Fibroblast of lung (primary cell): ENCODE results near the gene AASS. TPM values are rescaled to one million over a fixed set of nuclear protein-coding genes. Genes with fewer than 3 reads are reported as not detected.

Experiments used
- DNase-seq, 2 donors: peaks; one replicate each; pipeline versions ENCODE4 v3.0.0 to v3.0.0-alpha.2; 2010; ENCODE audit warnings: low read depth in 2 of 2
- H2AFZ ChIP-seq: 2 replicates; pipeline ENCODE4 v1.5.1; 2012; ENCODE audit warnings: low read length, control low read depth, inconsistent platforms
- H3K27ac ChIP-seq: 2 replicates; pipeline ENCODE4 v1.5.1; 2011; ENCODE audit warnings: low read length, control low read depth; ENCODE audit not compliant: insufficient read depth
- H3K27me3 ChIP-seq: 2 replicates; pipeline ENCODE4 v1.5.1; 2011; ENCODE audit warnings: mild to moderate bottlenecking, low read length; ENCODE audit not compliant: control insufficient read depth, insufficient read depth
- H3K36me3 ChIP-seq: 2 replicates; pipeline ENCODE4 v1.5.1; 2011; ENCODE audit warnings: low read length; ENCODE audit not compliant: control insufficient read depth, insufficient read depth
- H3K4me1 ChIP-seq: 2 replicates; pipeline ENCODE4 v1.5.1; 2011; ENCODE audit warnings: low read length; ENCODE audit not compliant: control insufficient read depth, insufficient read depth; ENCODE audit errors: extremely low read depth
- H3K4me2 ChIP-seq: 2 replicates; pipeline ENCODE4 v1.5.1; 2011; ENCODE audit warnings: low read length, control low read depth; ENCODE audit not compliant: insufficient read depth; ENCODE audit errors: extremely low read depth
- H3K4me3 ChIP-seq, 4 experiments: fragments of 200-600 bp in 1 of 4; sonication (generic) in 1 of 4; replicated peaks in 1 of 4; 2 replicates each; pipeline ENCODE4 v1.5.1; 2011 to 2016; ENCODE audit warnings: low read length in 4 of 4, low read depth in 3 of 4, mild to moderate bottlenecking in 3 of 4, control low read depth in 2 of 4, inconsistent platforms in 1 of 4, mixed read lengths in 1 of 4; ENCODE audit not compliant: insufficient read depth in 1 of 4; ENCODE audit errors: control extremely low read depth in 1 of 4
- H3K79me2 ChIP-seq: 2 replicates; pipeline ENCODE4 v1.5.1; 2012; ENCODE audit warnings: mild to moderate bottlenecking, low read length, inconsistent platforms; ENCODE audit not compliant: control insufficient read depth, insufficient read depth
- H3K9ac ChIP-seq: 2 replicates; pipeline ENCODE4 v1.5.1; 2011; ENCODE audit warnings: mild to moderate bottlenecking, low read length, control low read depth; ENCODE audit not compliant: insufficient read depth
- H3K9me3 ChIP-seq: 2 replicates; pipeline ENCODE4 v1.5.1; 2012; ENCODE audit warnings: low read depth, low read length; ENCODE audit not compliant: control insufficient read depth, insufficient read depth
- H4K20me1 ChIP-seq: 2 replicates; pipeline ENCODE4 v1.5.1; 2011; ENCODE audit warnings: low read length; ENCODE audit not compliant: control insufficient read depth, insufficient read depth; ENCODE audit errors: extremely low read depth
- EZH2 ChIP-seq: IDR thresholded peaks from 2 replicates; pipeline ENCODE4 v1.5.1; 2012; ENCODE audit warnings: low read length, control low read depth, mild to moderate bottlenecking; ENCODE audit errors: missing control alignments
- polyA plus RNA-seq, 2 donors: library from polyadenylated mRNA; depleted of rRNA in 1 of 2; stranded (reverse) in 1 of 2; unstranded in 1 of 2; fragments of >200 nt; gene quantifications; 2 replicates each; pipeline ENCODE4 v1.2.1, GENCODE V29; 2011 to 2012; ENCODE audit warnings: missing spikeins in 1 of 2
- total RNA-seq: library from RNA; depleted of rRNA; stranded (reverse); fragments of >200 nt; gene quantifications from 2 replicates; pipeline ENCODE4 v1.2.1, GENCODE V29; 2014
- TF ChIP-seq, protein P1 (sequence below), 2 donors: IDR thresholded peaks in 1 of 2; conservative IDR thresholded peaks in 1 of 2; 1 replicate in 1 of 2; 2 replicates in 1 of 2; pipeline ENCODE4 v1.5.1; 2011 to 2012; ENCODE audit warnings: low read length in 2 of 2, control low read depth in 1 of 2, inconsistent platforms in 1 of 2, low read depth in 1 of 2, mild to moderate bottlenecking in 1 of 2

The AASS gene
- total and polyA plus RNA-seq, 2 donors (not counting 1 experiment from before 2014, with no cell fraction given): 8.6 to 49.2 TPM

DNA sequence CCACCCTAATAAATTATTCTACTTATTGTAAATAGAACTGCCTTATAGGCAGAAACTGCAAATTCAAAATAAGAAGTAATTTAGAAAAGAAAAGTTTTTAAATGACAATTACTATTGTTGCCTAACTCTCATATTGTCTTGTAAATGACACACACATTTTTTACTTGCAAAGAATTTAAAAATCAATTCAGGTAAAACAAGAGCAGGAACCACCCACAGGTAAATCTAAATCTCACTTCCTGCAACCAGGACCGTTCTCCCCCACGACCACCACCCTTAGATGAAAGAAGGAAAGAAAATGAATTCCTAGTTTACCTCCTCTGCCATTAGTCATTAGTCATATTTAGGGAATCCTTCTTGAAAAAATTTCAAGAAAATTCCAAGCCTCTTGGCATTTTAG is 4.8 kb upstream of the AASS start:
- H2AFZ ChIP-seq: no peak overlapping the region
- no peaks in the 10 kb centered on the region for H4K20me1 ChIP-seq
- no peaks in the 10 kb centered on the region for H3K36me3 ChIP-seq
- no peaks in the 10 kb centered on the region for H3K9me3 ChIP-seq
- no peaks in the 10 kb centered on the region for H3K4me1 ChIP-seq
- DNase-seq: no peak
- no peak overlapping the region for H3K27ac ChIP-seq
- no peaks in the 10 kb centered on the region for H3K79me2 ChIP-seq
- TF ChIP-seq EZH2: no peak
- TF ChIP-seq, protein P1, sequence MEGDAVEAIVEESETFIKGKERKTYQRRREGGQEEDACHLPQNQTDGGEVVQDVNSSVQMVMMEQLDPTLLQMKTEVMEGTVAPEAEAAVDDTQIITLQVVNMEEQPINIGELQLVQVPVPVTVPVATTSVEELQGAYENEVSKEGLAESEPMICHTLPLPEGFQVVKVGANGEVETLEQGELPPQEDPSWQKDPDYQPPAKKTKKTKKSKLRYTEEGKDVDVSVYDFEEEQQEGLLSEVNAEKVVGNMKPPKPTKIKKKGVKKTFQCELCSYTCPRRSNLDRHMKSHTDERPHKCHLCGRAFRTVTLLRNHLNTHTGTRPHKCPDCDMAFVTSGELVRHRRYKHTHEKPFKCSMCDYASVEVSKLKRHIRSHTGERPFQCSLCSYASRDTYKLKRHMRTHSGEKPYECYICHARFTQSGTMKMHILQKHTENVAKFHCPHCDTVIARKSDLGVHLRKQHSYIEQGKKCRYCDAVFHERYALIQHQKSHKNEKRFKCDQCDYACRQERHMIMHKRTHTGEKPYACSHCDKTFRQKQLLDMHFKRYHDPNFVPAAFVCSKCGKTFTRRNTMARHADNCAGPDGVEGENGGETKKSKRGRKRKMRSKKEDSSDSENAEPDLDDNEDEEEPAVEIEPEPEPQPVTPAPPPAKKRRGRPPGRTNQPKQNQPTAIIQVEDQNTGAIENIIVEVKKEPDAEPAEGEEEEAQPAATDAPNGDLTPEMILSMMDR (conservative IDR thresholded peaks at IDR 0.05 in 1 of 2, IDR thresholded peaks at IDR 0.05 in 1 of 2; ENCODE audit: low read depth in 1 of 2, low read length in 2 of 2): no peak
- no peak overlapping the region for H3K9ac ChIP-seq
- no peak overlapping the region for H3K4me3 ChIP-seq
- no peaks in the 10 kb centered on the region for H3K27me3 ChIP-seq
- no peak overlapping the region for H3K4me2 ChIP-seq

DNA sequence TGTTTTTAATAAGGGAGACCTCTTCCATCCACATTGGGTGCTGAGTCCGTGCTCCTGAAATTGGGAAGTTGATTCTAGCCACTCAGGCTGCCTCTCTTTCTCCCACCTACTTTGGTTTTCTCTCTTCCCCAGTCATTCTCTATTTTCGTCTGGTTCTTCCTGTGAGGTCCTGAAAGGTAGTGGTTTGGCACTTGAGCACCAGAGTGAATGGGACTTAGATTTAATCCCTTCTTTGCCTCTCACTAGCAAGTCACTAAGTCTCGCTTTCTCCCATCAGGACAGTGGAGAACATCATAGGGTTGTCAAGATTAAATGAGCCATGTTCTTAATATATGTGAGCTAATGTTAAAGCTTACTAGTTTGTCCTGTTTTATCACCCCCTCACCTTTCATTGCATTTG is 4.0 kb upstream of the AASS start:
- Histone ChIP-seq H3K27me3 (no peaks in the 10 kb centered on the region), H3K79me2 (no peaks in the 10 kb centered on the region), H3K4me1 (no peaks in the 10 kb centered on the region), H4K20me1 (no peaks in the 10 kb centered on the region), H2AFZ (no peak overlapping the region), H3K4me3 (no peak overlapping the region), H3K9ac (no peak overlapping the region), H3K27ac (no peak overlapping the region), H3K9me3 (no peaks in the 10 kb centered on the region), H3K36me3 (no peaks in the 10 kb centered on the region), H3K4me2 (no peak overlapping the region)
- TF ChIP-seq EZH2: no peak
- TF ChIP-seq, protein P1 (conservative IDR thresholded peaks at IDR 0.05 in 1 of 2, IDR thresholded peaks at IDR 0.05 in 1 of 2; ENCODE audit: low read depth in 1 of 2, low read length in 2 of 2): no peak
- DNase-seq: no peak

DNA sequence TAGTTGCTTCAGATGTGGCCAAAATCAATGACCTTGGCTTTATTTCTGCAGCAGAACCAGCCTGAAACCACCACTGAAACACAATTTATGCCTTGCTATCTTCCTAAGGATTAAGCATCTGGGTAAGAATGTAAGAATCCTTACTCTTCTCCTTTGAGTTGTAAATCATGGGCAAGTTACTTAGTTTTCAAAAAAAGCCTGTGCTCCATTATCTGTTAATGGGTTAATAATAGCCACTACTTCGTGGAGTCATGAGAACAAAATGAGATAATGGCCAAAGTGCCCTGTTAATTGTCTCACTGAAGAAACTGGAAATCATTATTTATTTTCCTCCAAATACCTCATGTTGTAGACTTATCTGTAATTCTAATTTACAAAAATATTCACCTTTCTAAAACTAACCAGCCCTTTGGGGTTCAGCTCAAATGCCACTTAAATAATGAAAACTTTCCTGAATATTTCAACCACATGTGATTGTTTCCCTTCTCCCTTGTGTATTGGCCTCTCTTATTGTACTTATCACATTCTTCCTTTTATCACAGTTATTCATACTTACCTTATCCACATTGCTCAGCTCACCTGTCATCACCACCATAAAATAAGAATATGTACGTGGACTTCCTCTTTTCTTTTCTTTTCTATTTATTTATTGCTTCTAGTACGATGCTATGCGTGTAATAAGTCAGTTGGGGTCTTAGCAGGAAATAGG is 2.0 kb upstream of the AASS start:
- TF ChIP-seq, protein P1 (conservative IDR thresholded peaks at IDR 0.05 in 1 of 2, IDR thresholded peaks at IDR 0.05 in 1 of 2; ENCODE audit: low read depth in 1 of 2, low read length in 2 of 2): no peak
- no peak for TF ChIP-seq EZH2
- no peaks in the 10 kb centered on the region for H3K27me3 ChIP-seq
- H3K9ac ChIP-seq: no peak overlapping the region
- H2AFZ ChIP-seq: no peak overlapping the region
- H3K27ac ChIP-seq: no peak overlapping the region
- H3K79me2 ChIP-seq: peaks cover 13% of the 10 kb centered on the region
- no peaks in the 10 kb centered on the region for H4K20me1 ChIP-seq
- H3K4me1 ChIP-seq: no peaks in the 10 kb centered on the region
- no peak overlapping the region for H3K4me3 ChIP-seq
- no peaks in the 10 kb centered on the region for H3K9me3 ChIP-seq
- H3K4me2 ChIP-seq: no peak overlapping the region
- DNase-seq: no peak
- no peaks in the 10 kb centered on the region for H3K36me3 ChIP-seq
